ENCODE results near the gene FRMD3.

FRMD3 gene

GRCh38 chr9:83431101-83432060, 106.8 kb downstream of the FRMD3 start:
- DNase-seq = no peak

DNA sequence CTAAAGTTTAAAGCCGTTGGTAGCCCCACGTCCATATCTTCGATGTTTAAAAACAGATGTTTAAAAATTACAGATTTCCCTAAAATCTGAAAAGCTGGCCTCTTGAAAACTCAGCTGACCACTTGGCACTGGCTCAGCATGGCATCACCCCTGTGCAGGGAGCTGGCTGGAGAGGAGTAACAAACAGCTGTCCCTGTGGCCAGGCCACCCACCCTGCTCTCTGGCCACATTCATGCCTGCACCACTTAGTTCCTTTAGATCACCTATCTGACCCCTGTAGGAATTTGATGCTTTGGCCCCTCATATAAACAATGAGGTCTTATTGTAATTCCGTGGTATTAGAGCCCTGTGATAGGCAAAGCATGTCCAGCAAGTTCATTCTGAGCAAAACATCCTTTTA, 107.5 kb downstream of the FRMD3 start:
- no peak for DNase-seq

DNA sequence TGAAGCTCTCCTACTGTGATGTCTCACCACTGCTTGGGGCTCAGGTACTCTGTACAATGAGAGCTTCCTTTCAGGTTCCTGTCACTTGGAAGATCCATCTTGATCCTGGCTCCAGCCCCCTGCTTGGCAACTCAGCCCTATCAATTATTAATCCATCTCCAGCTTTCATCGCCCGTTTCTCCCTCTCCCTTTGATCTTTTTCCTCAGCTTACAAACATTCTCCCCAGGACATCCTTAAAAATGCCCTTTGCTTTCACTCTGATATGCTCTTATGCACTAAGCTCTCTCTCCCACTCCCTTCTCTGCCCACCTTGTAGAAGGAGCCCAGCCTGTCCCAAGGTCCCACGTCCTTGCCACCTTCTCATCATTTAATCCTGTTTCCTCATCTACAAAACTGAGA, 109.0 kb downstream of the FRMD3 start:
- DNase-seq = no peak

DNA sequence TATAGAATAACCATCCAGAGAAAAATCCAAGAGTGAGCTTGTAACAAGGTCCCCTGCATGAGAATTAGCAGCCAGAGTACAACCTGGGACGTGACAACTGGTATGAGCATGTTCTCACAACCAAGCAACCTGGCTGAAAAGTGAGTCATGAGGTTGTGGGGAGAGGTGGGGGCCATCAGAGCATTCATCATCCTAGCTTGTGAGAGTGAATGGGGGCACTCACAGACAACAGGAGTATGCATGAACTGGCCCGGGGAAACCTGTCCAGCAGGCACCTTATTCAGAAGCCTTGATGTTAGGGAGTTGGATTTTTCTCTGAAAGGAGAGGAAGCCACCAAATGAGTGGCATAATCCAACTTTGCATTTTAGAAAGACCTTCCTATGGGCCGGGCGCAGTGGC, 113.0 kb downstream of the FRMD3 start:
- DNase-seq = no peak

DNA sequence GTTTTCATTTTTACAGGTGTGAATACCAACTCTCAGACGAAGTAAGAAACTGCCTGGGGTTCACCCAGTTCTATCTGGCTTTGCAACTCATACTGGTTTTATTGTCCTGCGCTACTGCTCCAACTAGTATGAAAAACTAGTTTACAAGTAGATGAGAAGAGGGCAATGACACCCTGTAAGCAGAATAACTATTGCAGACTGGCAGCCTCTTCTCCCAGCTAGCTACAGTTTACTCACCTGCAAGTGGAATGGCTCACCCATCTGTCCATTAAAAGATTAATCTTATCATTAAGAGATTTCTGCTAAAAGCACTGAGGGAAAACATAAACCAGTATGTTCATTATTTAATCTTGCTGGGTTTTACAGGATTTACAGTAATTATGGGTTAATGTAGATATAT, 113.4 kb downstream of the FRMD3 start:
- no peak for DNase-seq

GRCh38 chr9:83423815-83424707, 114.1 kb downstream of the FRMD3 start:
- DNase-seq = no peak

DNA sequence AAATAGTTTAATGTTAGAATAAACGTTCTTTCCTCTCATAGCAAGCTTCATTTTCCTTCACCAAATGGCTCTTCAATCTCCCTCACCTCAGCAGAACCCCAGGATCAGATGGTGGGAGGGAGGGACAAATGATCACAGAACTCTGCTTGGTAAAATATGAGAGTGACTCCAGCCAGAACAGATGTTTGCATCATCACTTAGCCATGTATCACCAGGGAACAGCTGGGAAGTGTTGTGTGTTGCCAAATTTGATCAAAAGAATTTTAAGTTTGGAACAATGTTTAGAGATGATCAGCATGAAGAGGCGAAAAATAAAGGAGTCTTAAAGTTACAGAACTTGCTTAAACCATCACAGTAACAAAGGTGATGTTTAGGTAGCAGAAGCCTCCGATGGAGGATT, 115.7 kb downstream of the FRMD3 start:
- no peak for DNase-seq

DNA sequence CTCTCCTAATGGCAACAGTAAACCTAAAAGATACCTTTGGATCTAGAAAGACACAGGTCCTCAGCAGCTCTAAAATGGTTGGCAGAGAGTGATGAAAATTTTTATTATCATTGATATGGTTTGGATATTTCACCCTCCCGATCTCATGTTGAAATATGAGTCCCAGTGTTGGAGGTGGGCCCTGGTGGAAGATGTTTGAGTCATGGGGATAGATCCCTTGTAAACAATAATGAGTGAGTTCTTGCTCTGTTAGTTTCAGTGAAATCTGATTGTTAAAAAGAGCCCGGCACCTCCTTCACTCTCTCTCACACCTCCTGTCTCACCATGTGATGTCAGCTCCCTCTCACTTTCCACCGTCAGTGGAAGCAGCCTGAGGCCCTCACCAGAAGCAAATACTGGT, 117.7 kb downstream of the FRMD3 start:
- DNase-seq = no peak

DNA sequence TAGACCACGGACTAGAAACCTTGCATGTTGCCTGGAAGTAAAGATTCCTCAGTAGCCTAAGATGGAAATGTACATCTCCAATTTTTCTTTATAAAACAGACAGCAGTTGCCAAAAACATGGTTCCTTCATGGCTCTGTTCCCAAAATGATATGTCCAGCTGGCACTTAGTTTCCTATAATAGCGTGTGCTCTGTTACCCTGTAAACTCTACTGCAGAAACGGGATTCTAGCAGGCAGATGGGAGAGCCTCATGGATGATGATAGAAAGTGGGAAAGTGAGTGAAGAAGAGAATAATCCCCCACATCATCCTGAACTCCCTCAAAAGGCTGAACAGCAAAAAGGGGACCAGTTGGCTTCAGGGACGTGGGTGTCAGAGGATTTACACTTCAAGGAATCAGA, 118.2 kb downstream of the FRMD3 start:
- DNase-seq = no peak

DNA sequence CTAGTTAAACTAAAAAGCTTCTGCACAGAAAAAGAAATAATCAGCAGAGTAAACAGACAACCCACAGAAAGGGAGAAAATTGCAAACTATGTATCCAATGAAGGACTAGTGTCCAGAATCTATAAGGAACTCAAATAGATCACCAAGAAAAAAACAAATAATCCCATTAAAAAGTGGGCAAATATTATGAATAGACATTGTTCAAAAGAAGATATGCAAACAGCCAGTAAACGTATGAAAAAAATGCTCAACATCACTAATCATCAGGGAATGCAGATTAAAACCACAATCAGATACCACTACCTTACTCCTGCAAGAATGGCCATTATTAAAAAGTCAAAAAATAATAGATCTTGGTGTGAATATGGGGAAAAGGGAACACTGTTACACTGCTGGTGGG, 119.9 kb downstream of the FRMD3 start:
- no peak for DNase-seq

DNA sequence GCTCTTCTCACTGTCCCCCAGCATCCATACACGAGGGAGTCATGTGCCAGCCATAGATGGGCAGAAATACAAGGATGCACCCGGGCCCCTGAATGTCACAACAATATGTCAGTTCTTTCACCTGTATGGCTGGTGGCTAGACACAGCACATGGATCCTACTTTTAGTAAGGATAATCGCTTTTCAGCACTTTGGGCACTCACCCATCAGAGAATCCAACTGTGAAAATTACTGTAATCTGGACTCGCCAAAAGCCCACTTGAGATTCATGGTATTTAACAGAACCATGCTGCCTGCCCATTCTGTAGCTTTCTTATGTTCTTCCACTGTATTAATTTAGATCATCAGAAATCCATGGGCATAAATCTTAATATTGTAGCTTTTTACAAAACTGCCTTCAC, 124.8 kb downstream of the FRMD3 start:
- DNase-seq = no peak

GRCh38 chr9:83410701-83411100, 127.5 kb downstream of the FRMD3 start:
- DNase-seq = no peak

DNA sequence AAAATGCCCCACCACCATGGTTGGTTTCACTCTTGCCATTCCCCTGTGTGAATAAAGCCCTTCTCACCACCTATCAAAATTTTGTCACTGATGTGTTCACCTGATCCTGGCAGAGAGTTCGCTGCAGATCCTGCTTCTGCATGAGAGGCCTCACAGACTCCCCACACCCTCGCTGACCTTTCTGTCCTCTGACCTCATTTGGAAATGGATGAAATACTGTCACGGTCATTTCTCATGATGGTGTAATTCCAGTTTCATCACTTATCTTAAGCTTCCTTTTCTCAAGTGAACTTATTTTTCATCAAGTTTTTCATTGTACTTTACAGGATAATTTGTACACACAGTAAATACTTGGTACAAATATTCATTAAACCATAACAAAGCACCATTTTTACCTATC, 131.3 kb downstream of the FRMD3 start:
- no peak for DNase-seq

DNA sequence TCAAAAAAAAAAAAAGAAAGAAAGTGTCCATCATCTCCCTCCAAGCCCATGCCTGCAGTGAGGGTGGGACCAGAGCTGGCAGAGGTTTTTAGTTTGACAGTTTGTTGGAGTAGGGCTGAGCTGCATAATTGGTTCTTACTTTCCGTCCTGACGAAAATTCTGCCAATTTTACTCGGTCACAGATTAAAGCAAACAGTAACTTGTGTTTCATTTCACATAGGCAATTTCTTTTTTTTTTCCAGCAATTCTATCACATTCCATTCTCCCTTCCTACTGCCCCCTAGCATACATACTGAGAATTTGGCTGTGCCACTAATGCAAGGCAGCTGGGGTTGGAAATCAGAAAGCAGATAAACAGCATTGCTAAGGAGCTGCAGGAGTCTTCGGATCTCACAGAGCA, 132.4 kb downstream of the FRMD3 start:
- DNase-seq = no peak

- DNase-seq = no peak
Measured at GRCh38 chr9:83403527-83404238, 134.5 kb downstream of the FRMD3 start.

GRCh38 chr9:83401328-83401900, 136.8 kb downstream of the FRMD3 start:
- no peak for DNase-seq

DNA sequence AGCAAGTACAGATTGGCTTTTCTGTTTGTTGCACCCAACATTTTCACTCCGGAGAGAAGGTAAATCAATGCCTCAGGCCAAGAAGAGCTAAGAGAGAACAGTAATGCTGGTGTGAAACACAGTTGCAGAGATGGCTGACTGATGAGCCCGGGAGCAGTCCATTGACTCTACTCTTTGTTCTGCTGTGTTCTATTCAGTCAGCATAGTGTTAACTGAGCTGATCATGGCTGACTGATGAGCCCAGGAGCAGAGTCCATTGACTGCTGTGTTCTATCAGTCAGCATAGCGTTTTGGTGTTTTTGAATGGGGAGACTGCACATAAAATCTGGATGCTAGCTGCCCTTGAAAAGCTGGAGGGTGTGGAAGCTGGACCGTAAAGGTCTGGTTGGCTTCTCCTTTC, 141.4 kb downstream of the FRMD3 start:
- DNase-seq = no peak

GRCh38 chr9:83396342-83396741, 141.9 kb downstream of the FRMD3 start:
- DNase-seq = no peak

DNA sequence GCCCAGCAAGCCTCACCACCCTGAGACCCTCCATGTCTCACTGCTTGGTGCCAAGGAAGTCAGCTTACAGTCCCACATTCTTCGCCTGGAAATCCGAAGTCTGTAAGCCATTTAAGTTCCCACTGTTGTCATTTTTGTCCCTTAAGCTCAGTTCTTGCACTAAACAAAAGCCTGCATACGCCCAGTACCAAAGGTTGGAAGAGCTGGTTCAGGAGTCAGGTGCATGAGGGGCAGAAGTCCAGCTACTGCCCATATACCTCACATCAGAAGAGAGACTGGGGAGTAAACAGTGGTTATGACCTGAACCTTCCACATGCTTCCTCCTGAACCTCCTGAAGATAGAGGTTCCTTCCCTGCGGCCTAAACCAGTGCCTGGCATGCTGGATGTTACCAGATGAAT, 146.0 kb downstream of the FRMD3 start:
- DNase-seq = no peak

GRCh38 chr9:83388346-83388745, 149.9 kb downstream of the FRMD3 start:
- DNase-seq = no peak

DNA sequence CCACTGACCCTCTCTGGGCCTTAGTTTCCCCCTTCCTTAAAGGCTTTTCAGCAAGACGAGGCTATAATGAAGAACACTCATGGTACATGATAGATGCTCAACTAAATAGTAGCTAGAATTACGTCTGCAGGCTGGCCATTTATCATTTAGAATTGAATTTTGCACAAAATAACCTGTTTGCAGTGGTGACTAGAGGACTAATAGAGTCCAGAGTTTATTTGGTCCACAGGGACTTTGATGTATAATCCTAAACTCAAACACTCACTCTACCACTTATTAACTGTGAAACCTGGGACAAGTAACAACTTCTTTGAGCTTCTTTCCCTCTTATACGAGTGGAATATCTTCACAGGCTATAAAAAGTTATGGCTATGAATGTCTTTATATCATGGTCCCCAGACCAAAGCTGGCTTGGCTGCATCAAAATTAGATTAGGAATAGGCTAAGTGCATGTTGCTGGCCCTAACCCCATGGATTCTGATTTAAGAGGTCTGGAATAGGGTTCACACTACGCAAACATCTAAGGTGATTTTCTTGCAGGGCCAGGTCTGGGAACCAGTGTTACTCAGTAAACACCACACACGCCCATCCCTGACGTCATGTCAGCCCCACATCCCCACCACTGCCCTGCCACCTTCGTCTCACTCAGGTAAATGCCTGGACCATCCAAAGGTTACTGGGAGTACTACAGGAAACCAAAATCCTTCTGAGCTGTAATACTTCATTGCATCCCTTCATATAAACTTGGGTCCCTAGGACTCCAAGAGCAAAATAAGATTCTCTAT, 150.6 kb downstream of the FRMD3 start:
- no peak for DNase-seq

- no peak for DNase-seq
Measured at GRCh38 chr9:83385317-83385716, 152.9 kb downstream of the FRMD3 start.
